Mononuclear cell (primary cell): ENCODE results near the gene AKT1. TPM values are rescaled to one million over a fixed set of nuclear protein-coding genes. Genes with fewer than 3 reads are reported as not detected.

Experiments used
- total RNA-seq: library from RNA; depleted of rRNA; stranded (reverse); fragments of >200 nt; gene quantifications from one replicate; pipeline ENCODE4 v1.2.3, GENCODE V29; 2012

The AKT1 gene
- total RNA-seq, 1 donor = 86.8 TPM

Other genes starting within 250 kb of the AKT1 start
- not detected for gene C14orf180, start 216.0 kb downstream of the AKT1 start, total RNA-seq
- gene TMEM179, start 191.0 kb downstream of the AKT1 start, total RNA-seq = not detected
- gene INF2, start 106.1 kb downstream of the AKT1 start, total RNA-seq = 21.6 TPM
- 1.9 TPM for gene ADSS1, start 71.5 kb downstream of the AKT1 start, total RNA-seq
- gene SIVA1, start 42.6 kb downstream of the AKT1 start, total RNA-seq = 66.9 TPM
- gene ZBTB42, start 5.4 kb upstream of the AKT1 start, total RNA-seq = 2.9 TPM
- 1.0 TPM for gene CEP170B, start 69.5 kb upstream of the AKT1 start, total RNA-seq
- 15.3 TPM for gene PLD4, start 129.1 kb upstream of the AKT1 start, total RNA-seq
- gene AHNAK2, start 182.6 kb upstream of the AKT1 start, total RNA-seq = 0.10 TPM
- gene CLBA1, start 190.0 kb upstream of the AKT1 start, total RNA-seq = 0.94 TPM
- gene CDCA4, start 225.3 kb upstream of the AKT1 start, total RNA-seq = 31.2 TPM